Neural cell (in vitro differentiated cells): ENCODE measurements around the gene PRDM4. TPM values are rescaled to one million over a fixed set of nuclear protein-coding genes. Genes with fewer than 3 reads are reported as not detected.
A peak's percentile ranks its signal among the peaks of the same experiment; 100 is the strongest.

Source experiments
- H2AFZ ChIP-seq: fragments of 200-600, 300-800 bp; sonication (generic), shearing (Covaris generic); 2 replicates; pipeline ENCODE4 v1.6.0; 2014; ENCODE audit warnings: low read depth, mild to moderate bottlenecking, antibody characterized with exemption, low read length, moderate library complexity
- H3F3A ChIP-seq: fragments of 200-600 bp; shearing (Covaris generic); 2 replicates; pipeline ENCODE4 v1.6.1; 2016; ENCODE audit warnings: mild to moderate bottlenecking, moderate library complexity, mixed read lengths, antibody characterized with exemption, low read length; ENCODE audit not compliant: insufficient read depth, poor library complexity, severe bottlenecking
- H3K27ac ChIP-seq: fragments of 200-600, 300-800 bp; sonication (generic), shearing (Covaris generic); 2 replicates; pipeline ENCODE4 v1.5.1; 2014; ENCODE audit warnings: mild to moderate bottlenecking, low read length, moderate library complexity
- H3K27me3 ChIP-seq: fragments of 300-800, 200-600 bp; sonication (generic), shearing (Covaris generic); 2 replicates; pipeline ENCODE4 v1.6.0; 2014; ENCODE audit warnings: mild to moderate bottlenecking, low read depth, low read length, moderate library complexity; ENCODE audit not compliant: insufficient read depth
- H3K36me3 ChIP-seq: fragments of 300-800, 200-600 bp; sonication (generic), shearing (Covaris generic); 2 replicates; pipeline ENCODE4 v1.5.1; 2014; ENCODE audit warnings: mild to moderate bottlenecking, antibody characterized with exemption, low read length, moderate library complexity; ENCODE audit not compliant: insufficient read depth
- H3K4me2 ChIP-seq: fragments of 300-800, 200-600 bp; sonication (generic), shearing (Covaris generic); 2 replicates; pipeline ENCODE4 v1.6.0; 2014; ENCODE audit warnings: mild to moderate bottlenecking, low read length
- H3K4me3 ChIP-seq: fragments of 300-800, 200-600 bp; sonication (generic), shearing (Covaris generic); 2 replicates; pipeline ENCODE4 v1.5.1; 2014; ENCODE audit warnings: mild to moderate bottlenecking, low read length, moderate library complexity
- H3K79me2 ChIP-seq: fragments of 200-600 bp; shearing (Covaris generic); replicated peaks from 2 replicates; pipeline ENCODE4 v1.6.0; 2014; ENCODE audit warnings: mild to moderate bottlenecking, low read length, moderate library complexity; ENCODE audit not compliant: insufficient read depth
- H3K9ac ChIP-seq: fragments of 300-800, 200-600 bp; sonication (generic), shearing (Covaris generic); 2 replicates; pipeline ENCODE4 v1.6.1; 2016; ENCODE audit warnings: mild to moderate bottlenecking, low read length, mixed read lengths
- H3K9me2 ChIP-seq: fragments of 200-600 bp; shearing (Covaris generic); 2 replicates; pipeline ENCODE4 v1.6.1; 2016; ENCODE audit warnings: mild to moderate bottlenecking, low read length, mixed read lengths; ENCODE audit not compliant: insufficient read depth
- H3K9me3 ChIP-seq: fragments of 200-600, 300-800 bp; sonication (generic), shearing (Covaris generic); 2 replicates; pipeline ENCODE4 v1.6.1; 2016; ENCODE audit warnings: mild to moderate bottlenecking, mixed run types, low read length, moderate library complexity, mixed read lengths
- H4K20me1 ChIP-seq: fragments of 200-600 bp; shearing (Covaris generic); 2 replicates; pipeline ENCODE4 v1.6.1; 2016; ENCODE audit warnings: mild to moderate bottlenecking, mixed run types; ENCODE audit not compliant: insufficient read depth
- EP300 ChIP-seq: fragments of 450-650 bp; conservative IDR thresholded peaks from 2 replicates; pipeline ENCODE4 v1.6.1; 2014; ENCODE audit warnings: antibody characterized with exemption, mild to moderate bottlenecking, moderate library complexity; ENCODE audit not compliant: poor library complexity, severe bottlenecking
- EZH2 ChIP-seq: fragments of 200-600, 300-800 bp; shearing (Covaris generic), sonication (generic); IDR thresholded peaks from 2 replicates; pipeline ENCODE4 v1.6.1; 2014; ENCODE audit warnings: antibody characterized with exemption, low read length, borderline replicate concordance, mild to moderate bottlenecking; ENCODE audit not compliant: insufficient read depth, poor library complexity, severe bottlenecking
- MXI1 ChIP-seq: fragments of 450-650 bp; conservative IDR thresholded peaks from 2 replicates; pipeline ENCODE4 v1.6.1; 2014; ENCODE audit warnings: antibody characterized with exemption, mild to moderate bottlenecking; ENCODE audit not compliant: poor library complexity, severe bottlenecking
- POLR2AphosphoS5 ChIP-seq: IDR thresholded peaks from 2 replicates; pipeline ENCODE4 v1.6.1; 2012
- RAD21 ChIP-seq: fragments of 450-650 bp; conservative IDR thresholded peaks from 2 replicates; pipeline ENCODE4 v1.6.1; 2014; ENCODE audit warnings: antibody characterized with exemption, mild to moderate bottlenecking, moderate library complexity
- SMC3 ChIP-seq: fragments of 450-650 bp; conservative IDR thresholded peaks from 2 replicates; pipeline ENCODE4 v1.6.1; 2014; ENCODE audit warnings: antibody characterized with exemption, mild to moderate bottlenecking, moderate library complexity; ENCODE audit not compliant: poor library complexity
- TAF1 ChIP-seq: IDR thresholded peaks from 2 replicates; pipeline ENCODE4 v1.6.1; 2012; ENCODE audit warnings: low read depth
- polyA plus RNA-seq: library from polyadenylated mRNA; depleted of rRNA; stranded (reverse); fragments of >200 nt; gene quantifications from 2 replicates; pipeline ENCODE4 v1.2.3, GENCODE V29; 2014
- TF ChIP-seq, protein P1 (sequence below): IDR thresholded peaks from 2 replicates; pipeline ENCODE4 v1.6.1; 2012; ENCODE audit warnings: borderline replicate concordance
- TF ChIP-seq, protein P2 (sequence below): fragments of 450-650 bp; IDR thresholded peaks from 2 replicates; pipeline ENCODE4 v1.5.1; 2014; ENCODE audit warnings: antibody characterized with exemption, mild to moderate bottlenecking, moderate library complexity; ENCODE audit not compliant: poor library complexity, severe bottlenecking

The PRDM4 gene
- polyA plus RNA-seq, 1 donor from 2014 or later, result 46.0 TPM

DNA sequence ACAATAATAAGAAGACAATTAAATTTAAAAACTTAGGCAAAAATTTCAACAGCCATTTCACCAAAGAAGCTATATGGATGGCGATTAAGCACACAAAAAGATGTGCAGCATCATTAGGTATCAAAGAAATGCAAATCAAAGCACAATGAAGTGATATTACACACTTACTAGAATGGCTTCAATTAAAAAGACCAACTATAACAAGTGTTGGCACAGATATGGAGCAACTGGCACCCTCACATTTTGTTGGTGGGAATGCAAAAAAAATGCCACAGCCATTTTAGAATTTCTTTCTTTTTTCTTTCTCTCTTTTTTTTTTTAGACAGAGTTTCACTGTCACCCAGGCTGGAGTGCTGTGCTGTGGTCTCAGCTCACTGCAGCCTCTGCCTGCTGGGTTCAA lies 1.9 kb upstream of the PRDM4 start:
- Histone ChIP-seq H3F3A (no peaks in the 10 kb centered on the region), H3K9me3 (no peaks in the 10 kb centered on the region), H3K9ac (no peak overlapping the region), H3K36me3 (no peaks in the 10 kb centered on the region), H3K4me2 (no peak overlapping the region), H3K9me2 (no peaks in the 10 kb centered on the region), H3K27ac (no peak overlapping the region), H4K20me1 (no peaks in the 10 kb centered on the region), H2AFZ (no peak overlapping the region), H3K27me3 (no peaks in the 10 kb centered on the region), H3K79me2 (peaks cover 28% of the 10 kb centered on the region), H3K4me3 (no peak overlapping the region)
- TF ChIP-seq SMC3 (no peak), MXI1 (no peak), POLR2AphosphoS5 (no peak), EZH2 (no peak), EP300 (no peak), RAD21 (no peak), TAF1 (no peak)
- TF ChIP-seq, protein P1, sequence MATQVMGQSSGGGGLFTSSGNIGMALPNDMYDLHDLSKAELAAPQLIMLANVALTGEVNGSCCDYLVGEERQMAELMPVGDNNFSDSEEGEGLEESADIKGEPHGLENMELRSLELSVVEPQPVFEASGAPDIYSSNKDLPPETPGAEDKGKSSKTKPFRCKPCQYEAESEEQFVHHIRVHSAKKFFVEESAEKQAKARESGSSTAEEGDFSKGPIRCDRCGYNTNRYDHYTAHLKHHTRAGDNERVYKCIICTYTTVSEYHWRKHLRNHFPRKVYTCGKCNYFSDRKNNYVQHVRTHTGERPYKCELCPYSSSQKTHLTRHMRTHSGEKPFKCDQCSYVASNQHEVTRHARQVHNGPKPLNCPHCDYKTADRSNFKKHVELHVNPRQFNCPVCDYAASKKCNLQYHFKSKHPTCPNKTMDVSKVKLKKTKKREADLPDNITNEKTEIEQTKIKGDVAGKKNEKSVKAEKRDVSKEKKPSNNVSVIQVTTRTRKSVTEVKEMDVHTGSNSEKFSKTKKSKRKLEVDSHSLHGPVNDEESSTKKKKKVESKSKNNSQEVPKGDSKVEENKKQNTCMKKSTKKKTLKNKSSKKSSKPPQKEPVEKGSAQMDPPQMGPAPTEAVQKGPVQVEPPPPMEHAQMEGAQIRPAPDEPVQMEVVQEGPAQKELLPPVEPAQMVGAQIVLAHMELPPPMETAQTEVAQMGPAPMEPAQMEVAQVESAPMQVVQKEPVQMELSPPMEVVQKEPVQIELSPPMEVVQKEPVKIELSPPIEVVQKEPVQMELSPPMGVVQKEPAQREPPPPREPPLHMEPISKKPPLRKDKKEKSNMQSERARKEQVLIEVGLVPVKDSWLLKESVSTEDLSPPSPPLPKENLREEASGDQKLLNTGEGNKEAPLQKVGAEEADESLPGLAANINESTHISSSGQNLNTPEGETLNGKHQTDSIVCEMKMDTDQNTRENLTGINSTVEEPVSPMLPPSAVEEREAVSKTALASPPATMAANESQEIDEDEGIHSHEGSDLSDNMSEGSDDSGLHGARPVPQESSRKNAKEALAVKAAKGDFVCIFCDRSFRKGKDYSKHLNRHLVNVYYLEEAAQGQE, result no peak
- TF ChIP-seq, protein P2, sequence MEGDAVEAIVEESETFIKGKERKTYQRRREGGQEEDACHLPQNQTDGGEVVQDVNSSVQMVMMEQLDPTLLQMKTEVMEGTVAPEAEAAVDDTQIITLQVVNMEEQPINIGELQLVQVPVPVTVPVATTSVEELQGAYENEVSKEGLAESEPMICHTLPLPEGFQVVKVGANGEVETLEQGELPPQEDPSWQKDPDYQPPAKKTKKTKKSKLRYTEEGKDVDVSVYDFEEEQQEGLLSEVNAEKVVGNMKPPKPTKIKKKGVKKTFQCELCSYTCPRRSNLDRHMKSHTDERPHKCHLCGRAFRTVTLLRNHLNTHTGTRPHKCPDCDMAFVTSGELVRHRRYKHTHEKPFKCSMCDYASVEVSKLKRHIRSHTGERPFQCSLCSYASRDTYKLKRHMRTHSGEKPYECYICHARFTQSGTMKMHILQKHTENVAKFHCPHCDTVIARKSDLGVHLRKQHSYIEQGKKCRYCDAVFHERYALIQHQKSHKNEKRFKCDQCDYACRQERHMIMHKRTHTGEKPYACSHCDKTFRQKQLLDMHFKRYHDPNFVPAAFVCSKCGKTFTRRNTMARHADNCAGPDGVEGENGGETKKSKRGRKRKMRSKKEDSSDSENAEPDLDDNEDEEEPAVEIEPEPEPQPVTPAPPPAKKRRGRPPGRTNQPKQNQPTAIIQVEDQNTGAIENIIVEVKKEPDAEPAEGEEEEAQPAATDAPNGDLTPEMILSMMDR, result no peak

DNA sequence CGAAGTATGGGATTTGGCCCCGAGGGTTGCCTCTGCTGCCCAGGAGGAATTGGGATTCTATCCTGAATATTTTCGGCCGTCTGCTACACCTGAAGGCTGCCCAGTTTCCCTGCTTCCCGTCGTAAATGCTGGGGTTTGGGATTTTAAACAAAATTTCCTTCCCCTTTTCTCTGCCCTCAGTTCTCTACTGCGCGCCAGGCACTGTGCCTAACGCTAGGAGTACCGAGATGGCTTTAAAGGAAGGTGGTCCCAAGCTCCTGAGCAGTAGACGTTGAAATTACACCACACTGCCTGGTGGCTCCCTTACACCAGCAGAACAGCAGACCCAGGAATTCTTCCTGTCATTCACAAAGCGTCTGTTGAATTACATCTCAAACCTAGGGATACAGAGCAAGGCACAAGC lies 566 bp upstream of the PRDM4 start:
- H3K9me2 ChIP-seq, result no peaks in the 10 kb centered on the region
- no peaks in the 10 kb centered on the region for H4K20me1 ChIP-seq
- TF ChIP-seq SMC3 (no peak), MXI1 (no peak), TAF1 (peak; percentile 22)
- TF ChIP-seq, protein P1, result peak; percentile 65
- peaks cover 38% of the 10 kb centered on the region for H3K79me2 ChIP-seq
- peak overlapping the region; percentile 83 for H3K27ac ChIP-seq
- peak overlapping the region; percentile 85 for H2AFZ ChIP-seq
- H3K4me2 ChIP-seq, result peak overlapping the region; percentile 52
- H3K9me3 ChIP-seq, result no peaks in the 10 kb centered on the region
- peak overlapping the region; percentile 73 for H3K4me3 ChIP-seq
- H3F3A ChIP-seq, result no peaks in the 10 kb centered on the region
- no peaks in the 10 kb centered on the region for H3K27me3 ChIP-seq
- no peaks in the 10 kb centered on the region for H3K36me3 ChIP-seq
- H3K9ac ChIP-seq, result peak overlapping the region; percentile 75
